Endothelial cell of umbilical vein (primary cell): ENCODE data around the gene SCIN. TPM values are rescaled to one million over a fixed set of nuclear protein-coding genes. Genes with fewer than 3 reads are reported as not detected.

Experiments
- BruUV-seq: library from RNA; stranded (reverse); fragments of 400-500 nt; replicated peaks from 2 replicates; lab custom pipeline; 2021; lab: Mats Ljungman, UMichigan
- CTCF ChIA-PET: fragments of 300-600, 350-600 bp; sonication (Branson Sonifier 250); formaldehyde crosslinking; loops from one replicate; lab custom pipeline; 2021; ENCODE audit warnings: antibody characterized with exemption, inconsistent platforms; lab: Charles Lee
- POLR2A ChIA-PET: fragments of 300-600, 350-600 bp; sonication (Branson Sonifier 250); formaldehyde crosslinking; loops from one replicate; lab custom pipeline; 2021; ENCODE audit warnings: antibody characterized with exemption, inconsistent platforms; lab: Charles Lee
- DNase-seq: peaks from one replicate; pipeline ENCODE4 v3.0.0-alpha.2; 2011; ENCODE audit warnings: low read depth, low spot score
- FAIRE-seq: peaks from 2 replicates; lab custom pipeline; 2011; peaks lifted over from hg19 to GRCh38; lab: Jason Lieb, UNC
- H2AFZ ChIP-seq: 2 replicates; pipeline ENCODE4 v1.6.0; 2012; ENCODE audit warnings: low read depth, low read length, control low read depth, inconsistent platforms
- H3K27ac ChIP-seq: 2 replicates; pipeline ENCODE4 v1.5.1; 2011; ENCODE audit warnings: low read depth, mild to moderate bottlenecking, control low read depth, low read length, moderate library complexity; ENCODE audit not compliant: insufficient read depth
- H3K27me3 ChIP-seq, 2 experiments: 2 replicates each; pipeline versions ENCODE4 v1.6.0 to v1.6.1; 2011; ENCODE audit warnings: low read length in 2 of 2, mixed read lengths in 1 of 2; ENCODE audit not compliant: control insufficient read depth in 2 of 2, insufficient read depth in 2 of 2
- H3K36me3 ChIP-seq, 2 experiments: 2 replicates in 1 of 2; 3 replicates in 1 of 2; pipeline ENCODE4 v1.5.1; 2011; ENCODE audit warnings: low read length in 2 of 2, mild to moderate bottlenecking in 1 of 2, moderate library complexity in 1 of 2; ENCODE audit not compliant: control insufficient read depth in 2 of 2, insufficient read depth in 2 of 2; ENCODE audit errors: extremely low read depth in 1 of 2
- H3K4me1 ChIP-seq: 3 replicates; pipeline ENCODE4 v1.5.1; 2011; ENCODE audit warnings: mild to moderate bottlenecking, low read length; ENCODE audit not compliant: control insufficient read depth, insufficient read depth; ENCODE audit errors: extremely low read depth
- H3K4me2 ChIP-seq: 2 replicates; pipeline ENCODE4 v1.6.1; 2011; ENCODE audit warnings: low read length, control low read depth, mixed read lengths; ENCODE audit not compliant: insufficient read depth
- H3K4me3 ChIP-seq, 3 experiments: fragments of 200-600 bp in 1 of 3; sonication (generic), shearing (Covaris generic) in 1 of 3; replicated peaks in 1 of 3; 2 replicates each; pipeline ENCODE4 v1.5.1; 2011 to 2016; ENCODE audit warnings: control low read depth in 3 of 3, low read length in 3 of 3, mild to moderate bottlenecking in 2 of 3, inconsistent platforms in 1 of 3, low read depth in 1 of 3, moderate library complexity in 1 of 3; ENCODE audit not compliant: insufficient read depth in 1 of 3
- H3K79me2 ChIP-seq: 2 replicates; pipeline ENCODE4 v1.6.0; 2012; ENCODE audit warnings: low read length, inconsistent platforms; ENCODE audit not compliant: control insufficient read depth, insufficient read depth
- H3K9ac ChIP-seq: replicated peaks from 2 replicates; pipeline ENCODE3; 2011; ENCODE audit warnings: low read length, control low read depth; ENCODE audit not compliant: insufficient read depth; ENCODE audit errors: extremely low read depth
- H3K9me1 ChIP-seq: replicated peaks from 3 replicates; pipeline ENCODE4 v1.6.0; 2011; ENCODE audit warnings: mild to moderate bottlenecking, low read length; ENCODE audit not compliant: control insufficient read depth, insufficient read depth; ENCODE audit errors: extremely low read depth
- H3K9me3 ChIP-seq: replicated peaks from 2 replicates; pipeline ENCODE4 v1.5.1; 2012; ENCODE audit warnings: low read length, inconsistent platforms; ENCODE audit not compliant: control insufficient read depth, insufficient read depth
- H4K20me1 ChIP-seq: replicated peaks from 2 replicates; pipeline ENCODE3; 2011; ENCODE audit warnings: mild to moderate bottlenecking, low read length; ENCODE audit not compliant: control insufficient read depth, insufficient read depth; ENCODE audit errors: extremely low read depth
- CTCF ChIP-seq, 2 donors: IDR thresholded peaks; 1 replicate in 1 of 2; 2 replicates in 1 of 2; pipeline ENCODE4 v1.5.1; 2011; ENCODE audit warnings: low read length in 2 of 2, mild to moderate bottlenecking in 2 of 2, moderate library complexity in 2 of 2, control low read depth in 1 of 2, inconsistent platforms in 1 of 2, low read depth in 1 of 2; ENCODE audit not compliant: insufficient read depth in 1 of 2; ENCODE audit errors: extremely low read depth in 1 of 2
- EZH2 ChIP-seq: IDR thresholded peaks from 2 replicates; pipeline ENCODE4 v1.6.1; 2012; ENCODE audit warnings: borderline replicate concordance, low read depth, mild to moderate bottlenecking, moderate library complexity, low read length, inconsistent platforms; ENCODE audit not compliant: severe bottlenecking
- FOS ChIP-seq: IDR thresholded peaks from 2 replicates; pipeline ENCODE4 v1.6.1; 2011; ENCODE audit warnings: mild to moderate bottlenecking, low read length, moderate library complexity, borderline replicate concordance; ENCODE audit not compliant: insufficient read depth
- GATA2 ChIP-seq: IDR thresholded peaks from 2 replicates; pipeline ENCODE4 v1.7.0; 2011; ENCODE audit warnings: low read depth, mild to moderate bottlenecking, moderate library complexity, mixed read lengths, low read length; ENCODE audit not compliant: insufficient read length, insufficient read depth
- JUN ChIP-seq: IDR thresholded peaks from 2 replicates; pipeline ENCODE4 v1.6.1; 2011; ENCODE audit warnings: borderline replicate concordance, low read depth; ENCODE audit not compliant: insufficient read length, insufficient read depth
- MYC ChIP-seq: IDR thresholded peaks from one replicate; pipeline ENCODE4 v1.6.1; 2011; ENCODE audit warnings: mild to moderate bottlenecking, low read depth, low read length
- POLR2A ChIP-seq: IDR thresholded peaks from 2 replicates; pipeline ENCODE4 v1.6.1; 2012; ENCODE audit warnings: low read depth, mild to moderate bottlenecking, control low read depth, low read length
- POLR2AphosphoS5 ChIP-seq: IDR thresholded peaks from 2 replicates; pipeline ENCODE4 v1.6.1; 2012; ENCODE audit warnings: low read depth, mild to moderate bottlenecking, control low read depth, low read length, moderate library complexity; ENCODE audit not compliant: insufficient read depth
- dilution Hi-C: fragments of 300-500 bp; cut with MboI; formaldehyde crosslinking; loops from one replicate; pipeline ENCODE4 v1.15.0; 2019; ENCODE audit warnings: low sequenced_read_pairs; ENCODE audit not compliant: extremely low pct_ligation_motif_present
- intact Hi-C: fragments of 100-400 bp; cut with micrococcal nuclease; formaldehyde crosslinking; loops from one replicate; pipeline ENCODE4 v1.10.0; 2022
- polyA plus RNA-seq, 4 experiments: library from polyadenylated mRNA; depleted of rRNA in 3 of 4; stranded (reverse) in 3 of 4; unstranded in 1 of 4; fragments of >200 nt; gene quantifications; 2 replicates each; pipeline versions ENCODE4 v1.2.1 to v1.2.3, GENCODE V29; 2011 to 2012; ENCODE audit warnings: missing spikeins in 1 of 4
- total RNA-seq: library from RNA; stranded (reverse); gene quantifications from 2 replicates; pipeline ENCODE4 v1.2.3, GENCODE V29; 2021
- TF ChIP-seq, protein P1 (sequence below): IDR thresholded peaks from 2 replicates; pipeline ENCODE4 v1.6.1; 2011; ENCODE audit not compliant: insufficient read depth, insufficient read length

SCIN gene
- total and polyA plus RNA-seq, 2 donors (not counting 3 experiments of a cell fraction or from before 2014, with no cell fraction given), result 0.07 to 0.69 TPM

- Histone ChIP-seq H3K27ac (peak overlapping the region; percentile 88), H2AFZ (peak overlapping the region; percentile 32), H3K27me3 (no peaks in the 10 kb centered on the region), H3K9ac (peak overlapping the region; percentile 87), H4K20me1 (peaks cover 2% of the 10 kb centered on the region), H3K79me2 (peaks cover 33% of the 10 kb centered on the region), H3K9me3 (no peaks in the 10 kb centered on the region), H3K4me3 (peak overlapping the region; percentile 66 to 96 (median 93)), H3K4me2 (peak overlapping the region; percentile 64), H3K9me1 (no peaks in the 10 kb centered on the region), H3K4me1 (peaks cover 16% of the 10 kb centered on the region), H3K36me3 (no peaks in the 10 kb centered on the region)
- TF ChIP-seq JUN (no peak), GATA2 (no peak), MYC (no peak), FOS (peak; percentile 11), POLR2A (no peak), CTCF (IDR thresholded peaks at IDR 0.05; ENCODE audit: extremely low read depth in 1 of 2, insufficient read depth in 1 of 2, low read depth in 1 of 2, low read length in 2 of 2) (peak; percentile 81 to 96), EZH2 (no peak), POLR2AphosphoS5 (peak; percentile 67)
- TF ChIP-seq, protein P1, sequence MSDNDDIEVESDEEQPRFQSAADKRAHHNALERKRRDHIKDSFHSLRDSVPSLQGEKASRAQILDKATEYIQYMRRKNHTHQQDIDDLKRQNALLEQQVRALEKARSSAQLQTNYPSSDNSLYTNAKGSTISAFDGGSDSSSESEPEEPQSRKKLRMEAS, result peak; percentile 60
- peak; percentile 8 for FAIRE-seq
- dilution Hi-C loops (no loop called here), intact Hi-C loops (loop anchor here (2.0 to 5.0 kb wide), 4 partner anchors 48 to 1234 kb away; no protein-coding TSS in a partner anchor)
- POLR2A ChIA-PET, result interaction anchor here (0.8 to 3.0 kb wide), 6 partner anchors 29 to 429 kb away, joined by 3 to 23 read pairs (median 5); no protein-coding TSS in a partner anchor
- DNase-seq, result peak; percentile 90
- BruUV-seq, result TSS peak; percentile 65
- CTCF ChIA-PET, result interaction anchor here (0.5 to 12.2 kb wide), 96 partner anchors 9 to 582 kb away, joined by 3 to 219 read pairs (median 4); no protein-coding TSS in a partner anchor
These were observed 115.8 kb downstream of the SCIN start for GRCh38 chr7:12686234-12686890.
